ENCODE results near the gene NDUFA12.
"Not testable (repeated sequence)": the region's sequence is repeated elsewhere in the genome, so short reads cannot be mapped to it uniquely, and the experiment has no call there.

NDUFA12 gene

GRCh38 chr12:95003213-95003920 lies at the start of gene NDUFA12:
NDUFA12 (minus strand) TSS chr12:95003697; CDS start chr12:95003680, 17 bp downstream.
- DNase-seq (ENCODE audit: low spot score) = peak; percentile 95

GRCh38 chr12:95051241-95051640 lies 47.7 kb upstream of the NDUFA12 start:
- no peak for DNase-seq (ENCODE audit: low spot score)

GRCh38 chr12:95037906-95038305 lies 34.4 kb upstream of the NDUFA12 start:
- no peak for DNase-seq (ENCODE audit: low spot score)

GRCh38 chr12:95034750-95035149 lies 31.3 kb upstream of the NDUFA12 start:
- no peak for DNase-seq (ENCODE audit: low spot score)

GRCh38 chr12:95022477-95022876 lies 19.0 kb upstream of the NDUFA12 start:
- DNase-seq (ENCODE audit: low spot score) = no peak

- DNase-seq (ENCODE audit: low spot score) = no peak
These were observed 14.0 kb upstream of the NDUFA12 start for GRCh38 chr12:95017482-95017881.

- DNase-seq (ENCODE audit: low spot score) = no peak
These were observed 12.6 kb upstream of the NDUFA12 start for GRCh38 chr12:95016120-95016519.

- no peak for DNase-seq (ENCODE audit: low spot score)
These were observed 11.1 kb upstream of the NDUFA12 start for GRCh38 chr12:95014554-95014953.

- no peak for DNase-seq (ENCODE audit: low spot score)
These were observed 2.7 kb upstream of the NDUFA12 start for GRCh38 chr12:95006206-95006605.

- no peak for DNase-seq (ENCODE audit: low spot score)
These were observed 1.1 kb upstream of the NDUFA12 start for GRCh38 chr12:95004610-95005009.

- DNase-seq (ENCODE audit: low spot score) = no peak
These were observed 400 bp upstream of the NDUFA12 start for GRCh38 chr12:95003921-95004272.

GRCh38 chr12:95002754-95003153 lies 743 bp downstream of the NDUFA12 start:
- DNase-seq (ENCODE audit: low spot score) = no peak

GRCh38 chr12:94998326-94998725 lies 5.2 kb downstream of the NDUFA12 start:
- DNase-seq (ENCODE audit: low spot score) = no peak

- DNase-seq (ENCODE audit: low spot score) = no peak
These were observed 5.8 kb downstream of the NDUFA12 start for GRCh38 chr12:94997726-94998125.

GRCh38 chr12:94997061-94997460 lies 6.4 kb downstream of the NDUFA12 start:
- no peak for DNase-seq (ENCODE audit: low spot score)

- DNase-seq (ENCODE audit: low spot score) = no peak
These were observed 9.2 kb downstream of the NDUFA12 start for GRCh38 chr12:94994312-94994711.

GRCh38 chr12:94993855-94994254 lies 9.6 kb downstream of the NDUFA12 start:
- DNase-seq (ENCODE audit: low spot score) = not testable (repeated sequence)

GRCh38 chr12:94990222-94990621 lies 13.3 kb downstream of the NDUFA12 start:
- no peak for DNase-seq (ENCODE audit: low spot score)

- no peak for DNase-seq (ENCODE audit: low spot score)
These were observed 15.0 kb downstream of the NDUFA12 start for GRCh38 chr12:94988471-94988870.

- no peak for DNase-seq (ENCODE audit: low spot score)
These were observed 15.7 kb downstream of the NDUFA12 start for GRCh38 chr12:94987801-94988200.

- DNase-seq (ENCODE audit: low spot score) = no peak
These were observed 16.3 kb downstream of the NDUFA12 start for GRCh38 chr12:94987076-94987669.

- DNase-seq (ENCODE audit: low spot score) = not testable (repeated sequence)
These were observed 18.4 kb downstream of the NDUFA12 start for GRCh38 chr12:94985099-94985498.

GRCh38 chr12:94983321-94983720 lies 20.2 kb downstream of the NDUFA12 start:
- no peak for DNase-seq (ENCODE audit: low spot score)

GRCh38 chr12:94982456-94982855 lies 21.0 kb downstream of the NDUFA12 start:
- DNase-seq (ENCODE audit: low spot score) = no peak

All from hematopoietic multipotent progenitor cell treated with erythropoietin and hydrocortisone succinate and interleukin-3 and kit ligand, for 15 days (in vitro differentiated cells).